HEK293 (cell line): Measurements from ENCODE around the gene ARMH3.

Source experiments
- CTCF ChIP-seq: fragments of 450-650 bp; formaldehyde crosslinking; IDR thresholded peaks from 2 replicates; pipeline ENCODE4 v1.5.1; 2016; ENCODE audit warnings: missing biosample characterization, missing genetic modification characterization
- ZNF830 ChIP-seq: fragments of 450-650 bp; IDR thresholded peaks from 2 replicates; pipeline ENCODE4 v1.5.0; 2018; ENCODE audit warnings: missing biosample characterization, missing genetic modification characterization, low read depth, mild to moderate bottlenecking, moderate library complexity

GRCh38 chr10:101903827-101904550 lies 152.0 kb downstream of the ARMH3 start:
- TF ChIP-seq ZNF830 (tag by site-specific recombination): no peak
- TF ChIP-seq CTCF (tag by site-specific recombination): no peak
